Mucosa of descending colon (tissue), 3 donors: Measurements from ENCODE around the gene DOK6. TPM values are rescaled to one million over a fixed set of nuclear protein-coding genes. Genes with fewer than 3 reads are reported as not detected.

ENCODE experiments used
- ATAC-seq: fragments of 200-7000 bp; cut with Tn5 transposase; one replicate; pipeline ENCODE4 v1.9.1; 2020; ENCODE audit warnings: mild to moderate bottlenecking, moderate library complexity
- DNase-seq, 3 donors: peaks; one replicate each; pipeline ENCODE4 v3.0.0-alpha.2; 2020
- H3K36me3 ChIP-seq: fragments of 200-600 bp; one replicate; pipeline ENCODE4 v1.8.0; 2021; ENCODE audit warnings: low read depth, mild to moderate bottlenecking
- H3K4me1 ChIP-seq: fragments of 200-600 bp; one replicate; pipeline ENCODE4 v1.8.0; 2021; ENCODE audit warnings: low read depth, mild to moderate bottlenecking
- H3K4me3 ChIP-seq: fragments of 200-600 bp; one replicate; pipeline ENCODE4 v1.8.0; 2021; ENCODE audit warnings: mild to moderate bottlenecking
- H3K9me3 ChIP-seq: fragments of 200-600 bp; one replicate; pipeline ENCODE4 v1.8.0; 2021; ENCODE audit warnings: mild to moderate bottlenecking
- intact Hi-C, 2 donors: fragments of 100-400 bp; cut with DNase I in 1 of 2; cut with micrococcal nuclease in 1 of 2; formaldehyde crosslinking; loops; one replicate each; pipeline versions ENCODE4 v1.11.0 to v1.11.1; 2022; cut with DNase I, micrococcal nuclease
- total RNA-seq, 3 donors: library from RNA; stranded (reverse); fragmentation: NEBNext Ultra II Directional in 2 of 3; extraction: Animal tissue kit (Norgen Biotek cat#: 25700) in 2 of 3; gene quantifications; one replicate each; pipeline versions ENCODE4 v1.2.1 to v1.2.4, GENCODE V29; 2021 to 2023
- TF ChIP-seq, protein P1 (sequence below): fragments of 200-600 bp; IDR thresholded peaks from one replicate; pipeline ENCODE4 v1.8.0; 2022; ENCODE audit warnings: antibody characterized with exemption, mild to moderate bottlenecking
- donor health status: DM: no; HTN: no; CAD: no; lungs with moderate emphysema.
- donor health status: DM: no; HTN: no; CAD: no.
- donor health status: DM: no; HTN: yes; CAD: no.

The DOK6 gene
- total RNA-seq, 3 donors from 2014 or later, result 0.12 to 2.2 (median 0.72) TPM

DNA sequence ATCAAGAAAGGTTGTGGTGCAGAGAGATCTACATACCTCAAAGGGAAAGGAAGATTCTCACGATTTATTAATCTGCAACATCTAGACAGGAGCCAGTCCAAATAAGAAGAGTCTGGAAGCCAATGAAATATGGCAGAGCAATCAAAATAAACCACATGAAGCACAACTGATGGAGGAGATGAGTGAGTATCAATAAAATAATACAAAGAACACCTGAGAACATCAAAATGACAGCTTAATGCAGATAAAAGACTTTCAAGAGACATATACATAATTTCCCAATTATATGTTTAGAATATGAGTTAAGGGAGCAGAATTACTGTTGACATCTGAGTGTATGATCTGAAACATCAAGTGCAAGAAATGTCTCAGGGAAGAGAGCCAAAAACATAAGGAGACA lies 12.5 kb upstream of the DOK6 start:
- Histone ChIP-seq H3K4me1 (no peaks in the 10 kb centered on the region), H3K9me3 (no peaks in the 10 kb centered on the region), H3K4me3 (no peak overlapping the region), H3K36me3 (no peaks in the 10 kb centered on the region)
- ATAC-seq (no peak), DNase-seq (no peak)
- TF ChIP-seq, protein P1, sequence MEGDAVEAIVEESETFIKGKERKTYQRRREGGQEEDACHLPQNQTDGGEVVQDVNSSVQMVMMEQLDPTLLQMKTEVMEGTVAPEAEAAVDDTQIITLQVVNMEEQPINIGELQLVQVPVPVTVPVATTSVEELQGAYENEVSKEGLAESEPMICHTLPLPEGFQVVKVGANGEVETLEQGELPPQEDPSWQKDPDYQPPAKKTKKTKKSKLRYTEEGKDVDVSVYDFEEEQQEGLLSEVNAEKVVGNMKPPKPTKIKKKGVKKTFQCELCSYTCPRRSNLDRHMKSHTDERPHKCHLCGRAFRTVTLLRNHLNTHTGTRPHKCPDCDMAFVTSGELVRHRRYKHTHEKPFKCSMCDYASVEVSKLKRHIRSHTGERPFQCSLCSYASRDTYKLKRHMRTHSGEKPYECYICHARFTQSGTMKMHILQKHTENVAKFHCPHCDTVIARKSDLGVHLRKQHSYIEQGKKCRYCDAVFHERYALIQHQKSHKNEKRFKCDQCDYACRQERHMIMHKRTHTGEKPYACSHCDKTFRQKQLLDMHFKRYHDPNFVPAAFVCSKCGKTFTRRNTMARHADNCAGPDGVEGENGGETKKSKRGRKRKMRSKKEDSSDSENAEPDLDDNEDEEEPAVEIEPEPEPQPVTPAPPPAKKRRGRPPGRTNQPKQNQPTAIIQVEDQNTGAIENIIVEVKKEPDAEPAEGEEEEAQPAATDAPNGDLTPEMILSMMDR, result no peak
- intact Hi-C loops, result no loop called here

DNA sequence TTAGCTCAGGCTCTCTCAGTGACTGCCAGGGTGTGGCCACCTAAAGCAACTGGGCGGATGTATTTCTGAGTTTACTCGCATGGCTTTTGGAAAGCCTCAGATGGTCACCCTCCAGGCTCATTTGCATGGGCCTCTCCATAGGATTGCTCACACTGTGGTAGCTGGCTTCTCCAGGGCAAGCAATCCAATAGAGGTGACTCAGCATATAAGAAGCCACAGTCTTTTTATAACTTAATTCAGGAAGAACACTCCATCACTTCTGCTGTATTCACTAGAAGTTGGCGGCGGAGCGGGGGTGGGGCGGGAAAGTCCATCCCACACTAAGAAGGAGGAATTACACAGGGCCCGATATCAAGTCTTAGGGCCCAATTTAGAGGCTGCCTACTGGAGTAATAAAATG lies 3.6 kb upstream of the DOK6 start:
- TF ChIP-seq, protein P1, result no peak
- intact Hi-C loops, result no loop called here
- H3K4me1 ChIP-seq, result no peaks in the 10 kb centered on the region
- DNase-seq (no peak), ATAC-seq (no peak)
- no peaks in the 10 kb centered on the region for H3K9me3 ChIP-seq
- no peaks in the 10 kb centered on the region for H3K36me3 ChIP-seq
- no peak overlapping the region for H3K4me3 ChIP-seq

DNA sequence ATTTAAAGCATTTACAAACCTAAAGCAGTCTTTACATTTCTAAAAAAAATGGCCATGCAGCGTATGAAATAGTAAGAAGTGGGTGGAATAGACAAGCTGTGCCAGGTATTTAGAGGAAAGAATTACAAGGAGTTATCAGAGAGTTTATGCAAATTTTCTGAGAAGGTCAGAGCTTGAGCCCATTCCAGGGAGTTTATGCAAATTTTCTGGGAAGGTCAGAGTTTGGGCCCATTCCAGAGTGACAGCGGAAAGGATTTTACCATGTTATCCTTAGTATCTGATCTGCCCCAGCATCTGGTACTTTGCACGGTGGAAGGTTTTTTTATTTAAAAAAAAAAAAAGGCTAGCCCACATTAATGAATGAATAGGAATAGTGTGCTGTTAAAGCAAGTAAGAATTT lies 1.4 kb upstream of the DOK6 start:
- no peaks in the 10 kb centered on the region for H3K36me3 ChIP-seq
- H3K9me3 ChIP-seq, result no peaks in the 10 kb centered on the region
- TF ChIP-seq, protein P1, result no peak
- no peaks in the 10 kb centered on the region for H3K4me1 ChIP-seq
- DNase-seq (no peak), ATAC-seq (no peak)
- H3K4me3 ChIP-seq, result no peak overlapping the region
- intact Hi-C loops, result no loop called here

DNA sequence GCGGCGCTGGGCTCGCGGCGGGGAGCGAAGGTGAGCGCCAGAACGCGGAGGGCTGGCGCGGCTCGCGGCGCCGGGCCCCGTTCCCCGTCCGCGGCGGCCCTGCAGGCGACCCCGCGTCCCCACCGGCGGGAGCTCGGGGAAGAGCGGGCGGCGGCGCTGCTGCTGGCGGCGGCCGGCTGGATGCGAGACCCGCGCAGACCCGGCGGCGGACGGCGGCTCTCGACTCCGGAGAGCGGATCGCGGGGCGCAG lies 213 bp downstream of the DOK6 start:
- Histone ChIP-seq H3K4me1 (no peaks in the 10 kb centered on the region), H3K36me3 (no peaks in the 10 kb centered on the region), H3K4me3 (no peak overlapping the region), H3K9me3 (no peaks in the 10 kb centered on the region)
- DNase-seq (no peak), ATAC-seq (no peak)
- TF ChIP-seq, protein P1, result no peak
- intact Hi-C loops, result no loop called here

DNA sequence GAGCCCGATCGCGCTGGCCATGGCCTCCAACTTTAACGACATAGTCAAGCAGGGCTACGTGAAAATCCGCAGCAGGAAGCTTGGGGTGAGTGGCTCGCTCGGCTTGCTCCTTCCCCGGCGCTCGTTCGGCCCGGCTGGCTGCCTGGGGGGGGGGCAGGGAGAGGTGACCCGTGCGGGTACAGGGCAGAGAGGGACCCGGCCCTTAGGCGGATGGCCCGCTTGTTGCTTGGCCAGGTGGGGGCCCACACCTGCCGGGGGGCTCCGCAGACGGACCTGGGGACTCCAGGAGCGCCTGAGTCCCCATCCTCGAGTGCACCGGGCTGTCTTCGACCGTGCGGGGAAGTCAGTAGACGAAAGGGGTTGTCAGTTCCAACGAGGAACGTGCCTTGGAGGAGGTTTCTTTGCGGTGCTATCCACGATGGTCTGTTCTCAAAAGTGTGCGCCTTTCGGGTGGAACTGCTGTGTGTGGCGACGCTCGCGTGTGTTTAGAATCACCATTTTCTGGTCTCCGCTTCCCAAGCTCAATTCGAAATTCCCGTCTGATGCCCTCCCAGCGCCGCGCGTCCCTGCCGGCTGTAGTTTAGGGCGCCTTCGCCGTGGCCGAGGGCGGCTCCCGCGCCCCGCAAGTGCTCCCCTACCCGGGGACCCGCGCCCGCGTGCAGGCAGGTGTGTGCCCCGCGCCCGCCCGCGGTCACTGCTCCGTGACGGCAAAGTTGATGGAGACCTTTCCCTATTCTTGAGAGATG lies 711 bp downstream of the DOK6 start:
- Histone ChIP-seq H3K4me1 (no peaks in the 10 kb centered on the region), H3K9me3 (no peaks in the 10 kb centered on the region), H3K4me3 (no peak overlapping the region), H3K36me3 (no peaks in the 10 kb centered on the region)
- intact Hi-C loops, result no loop called here
- peak in 1 of 3 donors; percentile 23 for DNase-seq
- ATAC-seq, result no peak
- TF ChIP-seq, protein P1, result no peak

DNA sequence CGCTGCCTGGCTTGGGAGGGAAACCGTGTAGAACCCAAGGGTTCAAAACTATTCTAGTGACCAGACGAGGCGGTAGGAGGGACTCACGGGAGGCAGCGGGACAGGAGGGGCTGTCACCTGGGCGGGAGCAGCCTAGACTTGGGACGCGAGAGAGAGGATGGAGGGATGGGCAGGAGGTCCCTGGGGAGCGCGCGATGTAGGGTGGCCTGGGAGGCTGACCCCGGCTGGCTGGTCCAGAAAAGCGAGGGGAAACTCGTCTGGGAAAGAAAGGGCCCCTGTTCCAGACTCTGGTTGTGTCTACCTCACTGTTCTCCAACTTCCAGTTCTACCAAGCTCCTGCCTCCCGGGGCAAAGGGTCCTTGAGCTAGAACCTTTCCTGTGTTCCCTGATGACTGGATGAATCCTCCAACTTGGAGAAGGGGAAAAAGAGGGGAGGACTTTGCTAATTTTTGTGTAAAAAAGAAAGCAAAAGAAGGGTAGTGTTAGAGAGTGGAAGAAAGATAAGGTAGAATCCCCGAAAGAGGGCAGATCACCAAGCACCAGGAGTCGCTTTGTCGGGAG lies 1.4 kb downstream of the DOK6 start:
- Histone ChIP-seq H3K4me1 (no peaks in the 10 kb centered on the region), H3K4me3 (no peak overlapping the region), H3K9me3 (no peaks in the 10 kb centered on the region), H3K36me3 (no peaks in the 10 kb centered on the region)
- intact Hi-C loops, result no loop called here
- ATAC-seq (no peak), DNase-seq (no peak)
- TF ChIP-seq, protein P1, result no peak
